GM19023 (cell line): ENCODE results near the gene ERC2.

Source experiments
- ATAC-seq: cut with Tn5 transposase; IDR thresholded peaks from one replicate; pipeline ENCODE4 v1.9.1; 2021; ENCODE audit warnings: mild to moderate bottlenecking, moderate library complexity; ENCODE audit not compliant: unreplicated experiment

The ERC2 gene

DNA sequence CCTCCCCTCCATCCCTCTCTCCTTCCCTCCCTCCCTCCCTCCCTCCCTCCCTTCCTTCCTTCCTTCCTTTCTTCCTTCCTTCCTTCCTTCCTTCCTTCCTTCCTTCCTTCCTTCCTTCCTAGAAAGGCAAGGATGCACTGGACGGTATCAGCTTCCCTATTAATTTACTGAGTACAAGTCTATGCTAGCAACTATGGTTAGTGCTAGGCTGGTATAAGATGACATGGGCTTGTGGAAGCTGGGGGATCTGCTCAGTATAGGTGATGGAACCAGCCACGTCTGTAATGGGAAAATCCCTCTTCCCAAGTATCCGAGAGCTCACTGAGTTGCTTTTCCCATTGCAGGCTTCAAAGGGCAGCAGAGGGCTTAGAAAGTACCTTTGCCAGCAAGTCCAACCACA is 884.8 kb downstream of the ERC2 start:
- ATAC-seq, result no peak

DNA sequence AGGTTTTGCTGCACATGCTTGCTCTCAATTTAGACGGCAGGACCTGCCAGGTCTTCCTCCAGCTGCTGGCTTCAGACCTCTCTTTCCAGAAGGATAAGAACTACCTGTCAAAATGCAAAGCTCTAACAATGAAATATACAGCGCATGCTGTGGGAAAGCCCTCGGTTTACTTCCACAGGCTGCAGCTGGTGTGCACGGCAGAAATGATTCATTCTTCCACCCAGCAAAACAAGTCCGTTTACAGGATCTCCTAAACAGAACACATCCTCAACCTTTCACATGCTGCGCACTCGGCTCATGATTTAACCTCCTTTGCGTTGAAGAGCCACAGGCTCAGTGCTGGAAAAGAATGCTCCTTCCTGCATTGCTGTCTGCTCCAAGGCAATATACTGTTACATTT is 888.8 kb downstream of the ERC2 start:
- ATAC-seq, result no peak

GRCh38 chr3:55576621-55577388 is 891.5 kb downstream of the ERC2 start:
- ATAC-seq, result no peak

DNA sequence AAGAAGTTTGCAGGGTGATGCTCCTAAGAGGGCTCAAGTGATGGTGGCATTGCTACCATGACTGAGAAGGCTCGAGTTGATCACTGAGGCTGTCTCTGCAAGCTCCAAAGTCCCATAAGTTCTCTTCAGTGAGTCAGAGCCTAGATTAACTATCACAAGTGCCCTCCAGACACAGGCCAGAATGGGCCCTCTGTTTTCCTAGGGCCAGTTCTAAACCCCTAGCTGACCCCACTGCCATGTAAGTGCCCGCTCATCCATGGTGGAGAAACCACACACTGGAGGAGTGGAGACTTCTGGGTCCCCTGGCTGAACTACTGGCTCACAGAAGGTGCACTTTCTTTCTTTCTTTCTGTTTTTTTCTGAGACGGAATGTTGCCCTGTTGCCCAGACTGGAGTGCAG is 893.6 kb downstream of the ERC2 start:
- ATAC-seq, result no peak

DNA sequence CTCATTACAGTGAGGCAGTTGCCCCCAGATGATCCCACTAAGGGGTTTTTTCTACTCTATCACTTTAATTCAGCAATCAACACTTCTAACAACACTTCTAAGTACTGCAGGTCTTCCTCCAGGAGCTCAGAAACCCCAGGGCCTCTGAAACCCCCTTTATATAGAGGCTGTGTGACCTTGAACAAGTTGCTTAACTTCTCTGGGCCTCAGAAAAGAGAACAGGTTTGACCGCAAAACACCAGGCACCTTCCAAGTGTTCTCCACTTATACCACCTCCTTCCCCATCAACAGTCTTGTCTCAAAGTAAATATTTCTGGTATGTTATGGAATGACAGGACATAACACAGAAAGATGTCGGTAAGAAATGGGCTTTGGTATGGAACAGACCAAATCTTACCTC is 895.5 kb downstream of the ERC2 start:
- no peak for ATAC-seq

- no peak for ATAC-seq
Observed at GRCh38 chr3:55571913-55572312, 896.4 kb downstream of the ERC2 start.

DNA sequence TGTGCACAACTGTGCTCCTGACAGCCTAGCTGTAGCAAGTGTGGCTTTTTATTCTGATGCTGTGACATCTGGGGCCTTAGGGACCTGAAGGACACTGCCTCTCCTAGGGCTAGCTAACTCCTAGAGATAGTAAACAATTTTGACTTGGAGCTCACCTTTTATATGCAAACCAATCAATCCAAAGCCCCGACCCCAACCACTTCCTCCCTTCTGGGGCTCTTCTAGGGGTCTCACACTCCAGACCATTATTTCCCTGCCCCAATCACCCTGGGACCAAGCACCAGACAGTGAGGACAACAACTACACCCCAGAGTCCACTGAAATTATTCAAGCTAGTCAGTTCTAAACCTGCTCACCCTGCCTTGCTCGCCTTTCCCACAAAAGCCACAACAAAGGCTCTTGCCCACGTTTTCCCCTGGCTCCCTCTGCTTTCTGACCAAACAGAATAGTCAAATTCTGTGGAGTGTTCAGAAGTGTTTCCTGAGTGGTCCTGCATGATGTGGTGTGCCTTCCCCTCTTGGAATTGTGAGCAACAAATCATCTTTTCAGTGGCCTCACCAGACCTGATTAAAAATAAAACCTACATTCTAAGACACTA is 897.0 kb downstream of the ERC2 start:
- no peak for ATAC-seq

- ATAC-seq, result no peak
Observed at GRCh38 chr3:55570271-55570711, 898.0 kb downstream of the ERC2 start.

DNA sequence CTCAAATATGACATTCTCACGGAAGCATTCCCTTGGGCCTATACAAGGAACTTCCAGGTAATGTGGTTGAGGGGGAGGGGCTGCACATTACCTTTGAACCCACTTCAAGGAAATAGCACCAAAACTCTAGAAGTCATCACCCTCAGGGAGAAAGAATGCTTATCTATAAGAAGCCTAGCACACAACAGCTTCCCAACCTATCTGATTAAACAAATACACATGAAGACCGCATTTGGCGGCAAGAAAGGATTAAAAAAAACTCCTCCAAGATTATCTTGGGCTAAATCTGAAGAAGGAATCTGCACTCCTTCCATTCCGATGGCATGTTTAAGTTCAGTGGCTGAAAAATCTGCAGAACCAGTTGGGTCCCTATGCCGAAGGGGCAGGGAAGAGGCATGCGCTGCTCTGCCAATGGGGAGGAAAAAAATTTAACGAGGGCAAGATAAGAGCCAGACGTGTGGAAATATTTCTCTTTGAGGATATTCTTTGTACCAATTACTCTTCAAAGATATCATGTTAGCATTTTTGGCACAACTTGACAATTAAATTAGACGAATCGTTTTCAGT is 899.2 kb downstream of the ERC2 start:
- no peak for ATAC-seq

DNA sequence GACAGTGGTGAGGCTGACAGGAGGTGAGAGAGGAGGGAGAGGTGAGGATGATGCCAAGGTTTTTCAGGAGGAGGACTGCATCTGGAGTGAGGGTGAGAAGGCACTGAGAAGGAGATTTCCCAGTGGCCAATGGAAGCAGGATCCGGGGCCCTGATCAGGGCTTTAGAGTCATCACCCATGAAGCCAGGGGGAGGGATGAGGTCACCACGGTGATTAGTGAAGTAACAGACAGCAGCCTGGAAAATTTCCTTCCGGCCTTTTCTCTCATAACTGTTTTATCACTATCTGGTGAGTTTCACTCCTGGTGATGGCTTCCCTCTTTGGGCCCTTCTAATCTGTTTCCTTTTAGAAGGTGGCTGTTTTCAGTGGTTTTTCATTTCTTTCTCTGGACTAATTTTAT is 900.7 kb downstream of the ERC2 start:
- ATAC-seq, result no peak

DNA sequence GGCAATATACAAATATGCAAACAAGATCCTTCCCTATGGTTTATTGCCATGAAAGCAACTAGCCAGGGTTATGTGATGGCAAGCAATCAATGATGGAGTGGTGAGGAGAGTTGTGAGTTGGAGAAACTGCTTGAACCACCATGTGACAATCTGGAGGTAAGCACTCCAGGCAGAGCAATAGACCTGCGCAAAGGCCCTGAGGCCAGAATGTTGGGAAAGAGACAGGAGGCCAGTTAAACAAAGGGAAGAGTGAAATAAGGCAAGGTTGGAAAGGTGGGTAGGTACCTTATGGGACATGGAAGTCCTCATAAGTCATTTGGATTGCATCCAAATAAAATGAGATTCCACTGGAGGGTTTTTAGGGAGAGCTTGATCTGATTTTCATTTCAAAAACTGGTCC is 901.1 kb downstream of the ERC2 start:
- no peak for ATAC-seq

GRCh38 chr3:55565521-55565920 is 902.7 kb downstream of the ERC2 start:
- ATAC-seq, result no peak

DNA sequence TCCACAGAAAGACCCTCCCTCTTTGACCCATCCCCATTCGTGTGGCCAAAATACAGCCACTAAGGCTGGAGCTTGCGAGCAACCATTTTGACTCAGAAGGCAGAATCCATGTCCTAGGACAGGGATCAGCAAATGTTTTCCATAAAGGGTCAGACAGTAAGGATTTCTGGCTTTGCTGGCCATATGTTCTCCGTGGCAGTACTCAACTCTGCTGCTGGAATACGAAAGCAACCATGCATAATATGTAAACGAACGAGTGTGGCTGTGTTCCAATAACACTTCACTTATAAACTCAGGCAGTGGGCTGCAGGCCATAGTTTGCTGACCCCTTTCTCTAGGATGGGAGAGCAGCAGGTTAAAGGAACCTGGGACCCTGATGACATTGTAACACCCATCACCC is 903.5 kb downstream of the ERC2 start:
- no peak for ATAC-seq

DNA sequence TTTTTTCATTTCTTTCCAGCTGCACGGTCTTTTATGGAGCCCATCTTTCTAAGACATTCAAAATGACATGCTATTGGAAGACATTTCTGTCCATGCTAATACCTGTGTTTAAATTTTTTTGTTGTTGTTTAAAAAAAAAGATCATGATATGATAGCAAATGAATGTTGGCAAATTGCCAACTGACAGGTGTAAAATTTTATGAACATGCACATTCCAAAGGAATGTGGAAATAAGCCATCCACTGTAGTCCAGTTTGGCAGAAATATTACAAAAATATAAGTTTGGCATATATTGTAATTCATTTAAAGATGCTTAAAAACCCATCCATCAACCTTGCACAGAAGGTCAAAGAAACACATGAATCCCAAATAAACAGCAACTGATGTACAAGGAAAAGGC is 905.6 kb downstream of the ERC2 start:
- no peak for ATAC-seq

DNA sequence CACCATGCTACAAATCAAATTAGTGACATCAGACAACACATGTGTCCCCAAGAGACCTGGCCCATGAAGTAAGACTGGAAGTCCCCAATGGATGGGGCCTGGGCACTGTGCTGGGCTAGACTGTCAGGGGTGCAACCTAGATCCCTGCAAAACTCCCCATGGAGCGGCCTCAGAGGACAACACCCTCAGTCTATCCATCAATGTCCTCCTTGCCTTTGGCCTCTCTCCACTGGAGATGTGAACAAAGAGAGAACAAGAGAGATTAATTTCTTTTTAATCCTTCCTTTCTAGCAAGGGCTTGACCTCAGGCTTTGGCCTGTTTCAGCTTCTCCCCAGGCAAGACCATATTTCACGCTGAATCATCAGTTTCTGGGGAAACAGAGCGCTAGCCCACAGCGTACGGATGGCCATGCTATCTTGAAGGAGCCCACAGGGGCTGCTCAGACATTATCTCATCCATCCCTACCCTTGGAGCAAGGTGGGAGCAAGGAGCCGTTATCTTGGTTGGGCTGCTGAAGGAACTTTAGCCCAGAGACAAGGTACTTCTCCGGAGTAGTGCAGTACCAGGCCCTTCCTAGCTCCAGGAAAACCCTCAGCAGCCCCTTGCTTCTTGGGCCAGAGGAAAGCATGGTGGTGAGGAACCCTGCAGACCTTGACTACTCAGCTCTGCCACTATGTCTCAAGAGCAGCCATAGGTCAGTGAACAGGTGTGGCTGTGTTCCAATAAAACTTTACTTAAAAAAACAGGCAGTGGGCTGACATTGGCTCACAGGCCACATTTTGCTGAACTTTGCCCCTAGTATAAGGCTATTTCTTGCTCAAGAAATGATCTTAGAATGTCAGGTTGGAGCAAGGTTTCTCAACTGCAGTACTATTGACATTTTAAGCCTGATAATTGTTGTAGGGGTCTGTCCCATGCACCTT is 908.5 kb downstream of the ERC2 start:
- no peak for ATAC-seq

DNA sequence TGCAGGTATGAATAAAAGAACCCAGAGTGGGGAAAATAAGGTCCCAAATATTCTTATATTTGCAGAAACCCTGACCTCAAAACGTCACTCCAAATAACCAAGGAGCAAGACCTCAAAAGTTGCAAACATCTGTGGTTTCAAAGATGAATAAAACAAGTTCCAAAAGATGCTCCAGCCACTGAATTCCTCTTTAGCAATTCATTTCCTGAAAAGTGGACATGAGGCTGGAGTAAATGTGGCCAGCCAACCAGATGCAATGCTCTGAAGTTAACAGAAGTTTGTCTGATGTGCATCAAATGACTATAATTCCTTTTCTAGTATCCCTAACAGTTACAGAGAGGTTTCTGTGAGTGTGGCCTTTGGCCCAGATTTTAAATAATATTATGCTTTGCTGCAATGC is 910.0 kb downstream of the ERC2 start:
- no peak for ATAC-seq

DNA sequence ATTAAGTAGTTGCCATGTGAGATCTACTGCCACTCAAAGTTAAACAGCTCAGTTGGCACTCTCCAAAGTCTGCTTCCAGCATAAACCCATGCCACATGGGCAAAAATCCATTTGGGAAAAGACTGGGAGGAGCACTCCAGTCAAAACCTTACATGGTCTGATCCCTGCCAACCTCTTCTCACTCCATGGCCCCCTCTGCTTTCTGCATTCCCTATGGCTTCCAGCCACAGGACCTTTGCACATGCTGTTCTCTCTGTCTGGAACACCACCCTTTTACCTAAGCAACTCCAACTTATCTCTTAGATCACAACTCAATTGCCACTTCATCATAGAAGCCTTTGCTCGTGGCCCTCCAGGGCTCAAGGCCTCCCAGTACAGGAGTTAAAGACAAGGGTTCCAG is 910.7 kb downstream of the ERC2 start:
- no peak for ATAC-seq

GRCh38 chr3:55556619-55557537 is 911.4 kb downstream of the ERC2 start:
- ATAC-seq, result no peak

DNA sequence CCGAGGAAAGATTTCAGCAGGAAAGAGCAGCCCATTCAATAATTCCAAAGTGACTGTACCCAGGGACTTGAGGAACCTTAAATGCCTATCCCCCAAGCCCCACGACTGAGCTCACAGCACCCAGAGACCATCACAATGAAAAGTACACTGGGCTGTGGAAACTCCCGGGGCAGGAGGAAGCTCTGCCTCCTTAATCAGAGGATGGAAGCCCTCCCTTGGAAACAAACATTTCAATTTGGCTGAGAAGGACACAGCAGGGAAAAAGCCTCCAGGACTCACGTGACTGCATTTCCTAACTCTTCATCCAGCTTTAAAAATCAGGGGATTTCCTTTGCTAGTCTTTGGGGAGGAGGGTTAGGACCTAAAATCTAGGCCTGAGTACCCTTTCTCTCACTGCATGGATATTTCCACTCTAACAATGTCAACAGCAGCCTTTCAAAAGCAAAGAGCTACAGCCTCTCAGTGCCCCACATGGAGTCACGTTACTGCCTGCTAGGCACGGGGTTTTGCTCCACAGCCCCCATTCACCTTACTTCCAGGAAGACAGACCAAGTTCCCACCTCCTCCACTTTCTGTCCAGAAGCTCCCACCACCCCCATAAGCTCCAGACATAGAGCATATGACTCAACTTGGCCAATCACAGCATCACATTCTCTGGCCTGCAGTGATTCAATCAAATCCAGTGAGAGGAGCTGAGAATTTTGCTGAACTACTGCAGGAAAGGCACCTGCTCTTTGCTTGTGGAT is 912.2 kb downstream of the ERC2 start:
- no peak for ATAC-seq
